GM18502 (cell line): ENCODE measurements around the gene SMOC2.
"Not testable (repeated sequence)": the region's sequence is repeated elsewhere in the genome, so short reads cannot be mapped to it uniquely, and the experiment has no call there.

Experiments used
- ATAC-seq: cut with Tn5 transposase; IDR thresholded peaks from one replicate; pipeline ENCODE4 v1.9.1; 2021; ENCODE audit warnings: mild to moderate bottlenecking; ENCODE audit not compliant: unreplicated experiment, poor library complexity

Gene SMOC2

GRCh38 chr6:168667428-168667805 lies 226.4 kb downstream of the SMOC2 start:
- ATAC-seq = no peak

- no peak for ATAC-seq
Measured at GRCh38 chr6:168670401-168670985, 229.5 kb downstream of the SMOC2 start.

GRCh38 chr6:168671028-168671862 lies 230.3 kb downstream of the SMOC2 start:
- ATAC-seq = no peak

- ATAC-seq = no peak
Measured at GRCh38 chr6:168671863-168672546, 231.0 kb downstream of the SMOC2 start.

- ATAC-seq = no peak
Measured at GRCh38 chr6:168674595-168674994, 233.6 kb downstream of the SMOC2 start.

- ATAC-seq = no peak
Measured at GRCh38 chr6:168675375-168675774, 234.4 kb downstream of the SMOC2 start.

GRCh38 chr6:168675933-168676551 lies 235.1 kb downstream of the SMOC2 start:
- no peak for ATAC-seq

GRCh38 chr6:168676552-168677322 lies 235.8 kb downstream of the SMOC2 start:
- ATAC-seq = no peak

GRCh38 chr6:168677323-168677781 lies 236.4 kb downstream of the SMOC2 start:
- ATAC-seq = not testable (repeated sequence)

GRCh38 chr6:168678077-168678476 lies 237.1 kb downstream of the SMOC2 start:
- ATAC-seq = no peak

- no peak for ATAC-seq
Measured at GRCh38 chr6:168678588-168678987, 237.6 kb downstream of the SMOC2 start.

GRCh38 chr6:168681748-168682147 lies 240.8 kb downstream of the SMOC2 start:
- no peak for ATAC-seq

- no peak for ATAC-seq
Measured at GRCh38 chr6:168683621-168684020, 242.6 kb downstream of the SMOC2 start.

GRCh38 chr6:168684471-168684870 lies 243.5 kb downstream of the SMOC2 start:
- ATAC-seq = no peak

- ATAC-seq = no peak
Measured at GRCh38 chr6:168684906-168685305, 243.9 kb downstream of the SMOC2 start.

GRCh38 chr6:168686029-168686738 lies 245.2 kb downstream of the SMOC2 start:
- ATAC-seq = no peak

GRCh38 chr6:168686831-168687730 lies 246.1 kb downstream of the SMOC2 start:
- no peak for ATAC-seq

GRCh38 chr6:168690271-168690670 lies 249.3 kb downstream of the SMOC2 start:
- ATAC-seq = no peak
